ENCODE results near the gene BCL2.

Gene BCL2

DNA sequence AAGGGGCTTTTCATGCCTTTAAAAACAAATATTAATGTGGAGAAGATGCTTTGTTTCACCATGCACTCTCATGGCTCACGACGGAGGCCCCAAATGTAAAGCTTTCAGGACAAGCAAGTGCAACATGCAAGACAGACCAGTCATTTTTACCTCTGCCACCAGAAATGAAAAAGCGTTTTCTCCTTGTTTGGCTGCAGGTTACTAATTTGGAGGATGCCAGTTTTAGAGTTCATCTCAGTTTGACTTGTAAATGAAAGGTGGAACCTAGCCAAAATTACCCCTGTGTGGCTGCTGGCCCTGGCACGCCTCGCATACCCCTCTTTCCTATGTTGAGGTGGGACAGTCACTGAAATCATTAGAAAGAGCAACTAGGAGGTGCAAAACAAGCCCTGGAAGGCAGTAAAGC is 138.6 kb downstream of the BCL2 start:
- DNase-seq (ENCODE audit: low read depth), result no peak

DNA sequence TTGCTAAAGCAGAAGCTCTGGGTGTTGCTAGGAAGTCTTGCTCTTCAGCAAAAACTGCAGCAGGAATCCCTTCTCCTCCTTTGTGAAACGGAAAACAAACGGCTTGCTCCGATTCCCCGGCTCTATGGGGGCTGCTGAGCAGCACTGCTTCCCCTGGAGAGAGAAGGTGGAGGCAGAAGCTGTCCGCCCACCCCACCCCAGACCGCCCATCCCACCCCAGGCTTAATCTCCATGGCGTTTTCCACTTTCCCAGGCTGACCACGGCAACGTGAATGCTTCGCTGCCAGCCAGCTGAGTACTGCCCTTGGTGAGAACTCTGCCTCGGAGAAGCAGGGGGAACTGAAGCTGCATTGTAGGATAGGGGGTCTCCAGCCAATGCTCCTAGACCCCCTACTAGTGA is 139.2 kb downstream of the BCL2 start:
- DNase-seq (ENCODE audit: low read depth), result no peak

DNA sequence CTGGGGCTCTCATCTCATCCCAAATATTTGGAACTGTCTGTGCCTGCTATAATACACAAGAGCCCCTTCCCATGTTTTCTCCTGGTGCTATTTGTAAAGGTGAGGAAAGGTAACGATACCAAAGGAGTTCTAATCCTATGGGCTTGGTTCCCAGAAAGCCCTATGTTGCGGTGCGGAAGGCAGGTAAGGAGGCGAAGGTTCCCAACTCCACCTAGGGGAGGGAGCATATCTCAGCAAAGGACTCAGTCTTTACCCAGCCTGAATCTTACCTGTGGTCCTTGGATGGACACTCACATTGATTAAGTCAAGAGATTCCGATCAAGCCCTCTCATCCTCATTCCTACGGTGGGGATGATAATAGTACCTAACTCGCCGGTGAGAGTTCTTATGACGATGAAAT is 140.1 kb downstream of the BCL2 start:
- DNase-seq (ENCODE audit: low read depth), result no peak

DNA sequence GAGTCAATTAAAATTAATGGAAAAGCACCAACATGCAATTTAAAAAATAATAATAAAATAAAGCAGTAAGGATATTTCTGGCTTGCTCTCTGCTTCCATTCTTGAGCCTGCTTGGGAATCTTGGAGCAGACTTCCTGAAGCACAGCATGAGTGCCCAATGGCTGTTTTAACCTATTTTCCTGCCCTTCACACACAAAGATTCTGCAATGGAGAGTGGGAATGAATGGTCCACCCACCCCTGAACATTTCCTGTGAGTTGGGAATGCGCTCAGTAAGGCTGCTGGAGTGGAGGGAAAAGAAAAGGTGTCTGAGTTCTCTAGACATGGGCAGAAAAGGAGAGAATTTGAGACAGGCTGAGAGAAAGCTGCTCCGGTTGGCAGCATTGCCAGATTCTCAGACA is 140.6 kb downstream of the BCL2 start:
- DNase-seq (ENCODE audit: low read depth), result no peak

DNA sequence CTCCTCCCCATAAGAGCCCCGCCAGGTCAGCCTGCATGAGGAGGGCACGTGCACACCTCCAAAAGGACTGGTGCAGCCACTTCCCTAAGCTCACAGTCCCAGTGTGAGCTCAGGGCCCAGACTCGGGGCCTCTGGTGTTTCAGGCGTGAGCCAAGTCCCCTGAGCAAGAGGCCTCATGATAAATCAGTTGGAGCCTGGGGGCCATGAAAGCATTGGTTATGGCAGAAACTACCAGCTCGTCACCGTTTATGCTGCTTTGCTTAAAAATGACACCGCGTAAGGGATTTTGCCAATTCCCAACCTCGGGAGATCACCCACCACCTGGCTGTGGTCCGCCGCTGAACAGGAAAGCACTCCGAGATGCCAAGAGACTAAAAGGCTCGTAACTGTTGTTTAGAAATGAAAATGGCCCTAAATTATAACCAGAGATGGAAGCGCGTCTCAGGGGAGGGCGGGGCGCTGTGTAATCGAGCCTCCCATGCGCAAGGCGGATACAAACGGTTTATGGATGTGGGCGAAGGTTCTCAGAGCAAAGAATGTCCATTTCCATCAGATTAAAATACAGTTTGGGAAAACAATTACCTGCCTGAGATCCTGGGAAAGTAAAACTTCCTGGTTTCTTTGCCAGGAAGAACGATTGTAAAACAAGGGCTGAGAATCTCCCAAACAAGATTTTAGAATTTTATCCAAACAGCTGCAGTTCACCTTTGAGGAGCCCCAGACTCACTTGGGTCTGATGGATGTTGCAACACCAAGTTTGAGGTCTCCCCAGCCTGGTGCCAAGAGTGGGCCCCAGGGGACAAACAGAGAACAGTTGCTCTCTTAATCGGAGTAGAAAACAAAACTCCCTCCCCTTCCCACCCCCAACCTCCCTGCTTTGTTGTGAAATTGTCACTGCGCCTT is 141.4 kb downstream of the BCL2 start:
- no peak for DNase-seq (ENCODE audit: low read depth)

DNA sequence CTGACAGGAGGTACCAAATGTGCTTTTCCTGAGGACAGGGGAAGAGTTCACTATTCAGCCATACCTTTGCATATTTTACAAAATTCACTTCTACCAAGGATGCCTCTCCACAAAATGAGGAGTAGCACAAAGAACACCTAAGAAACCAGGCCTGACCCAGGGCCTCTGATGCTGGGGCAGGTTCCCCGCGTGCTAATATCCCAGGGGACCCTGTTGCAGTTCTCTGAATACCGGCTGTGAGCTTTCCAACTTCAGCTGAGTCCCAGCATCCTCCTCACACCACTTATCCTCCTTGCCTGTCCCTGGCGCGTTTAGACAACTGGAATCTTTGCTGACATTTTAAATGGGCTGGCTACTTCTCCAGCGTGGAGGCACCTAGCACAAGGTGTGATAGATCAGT is 142.3 kb downstream of the BCL2 start:
- no peak for DNase-seq (ENCODE audit: low read depth)

DNA sequence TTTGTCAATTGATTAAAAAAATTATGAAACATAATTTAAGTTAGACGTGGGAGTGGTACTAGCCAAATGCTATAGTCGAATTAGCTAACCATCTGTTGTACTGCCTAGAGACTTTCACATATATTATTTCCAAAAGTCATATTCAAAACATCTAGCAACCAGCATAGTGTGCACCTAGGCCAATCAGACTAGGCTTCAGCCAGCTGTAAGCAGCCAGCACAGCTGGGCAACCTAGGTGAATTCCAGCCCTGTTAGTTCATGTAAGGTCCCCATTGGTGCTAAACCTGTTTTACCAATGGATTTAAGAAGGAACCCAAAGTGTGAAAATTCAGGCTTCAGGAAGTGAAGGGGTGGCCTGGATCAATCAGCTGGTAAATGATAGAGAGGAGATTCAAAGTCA is 144.3 kb downstream of the BCL2 start:
- no peak for DNase-seq (ENCODE audit: low read depth)

DNA sequence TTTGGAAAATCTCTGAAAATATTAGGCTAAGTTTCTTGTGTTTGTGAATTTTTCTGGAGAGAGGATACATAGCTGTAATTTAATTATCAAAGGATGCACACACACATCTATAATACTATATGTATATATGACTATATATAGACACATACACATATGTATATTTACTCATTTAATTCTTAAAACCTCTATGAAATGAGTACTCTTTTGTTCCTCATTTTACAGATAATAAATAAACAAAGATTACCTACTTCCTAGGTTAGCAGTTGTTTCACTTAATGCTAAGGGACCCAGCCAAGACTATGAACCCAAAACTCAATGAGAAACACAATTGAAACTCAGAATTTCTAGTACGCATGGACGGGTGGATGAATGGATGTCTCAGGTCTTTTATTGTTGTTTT is 145.6 kb downstream of the BCL2 start:
- no peak for DNase-seq (ENCODE audit: low read depth)

DNA sequence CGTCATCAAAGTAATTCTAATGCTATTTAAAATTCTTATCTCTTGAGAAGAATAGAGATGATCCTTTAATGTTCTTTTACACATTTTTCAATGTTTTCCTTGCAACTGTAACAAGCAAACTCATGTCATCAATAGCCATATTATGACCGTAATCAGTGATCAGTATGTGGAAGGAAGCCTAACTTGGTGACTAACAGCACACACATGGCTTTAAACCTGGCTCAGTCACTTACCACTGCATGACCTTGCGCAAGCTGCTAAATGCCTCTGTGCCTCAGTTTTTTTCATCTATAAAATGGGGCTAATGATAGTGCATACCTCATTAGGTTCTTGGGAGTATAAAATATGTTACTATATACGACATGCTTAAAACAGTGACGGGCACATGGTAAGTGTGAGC is 149.7 kb downstream of the BCL2 start:
- no peak for DNase-seq (ENCODE audit: low read depth)

DNA sequence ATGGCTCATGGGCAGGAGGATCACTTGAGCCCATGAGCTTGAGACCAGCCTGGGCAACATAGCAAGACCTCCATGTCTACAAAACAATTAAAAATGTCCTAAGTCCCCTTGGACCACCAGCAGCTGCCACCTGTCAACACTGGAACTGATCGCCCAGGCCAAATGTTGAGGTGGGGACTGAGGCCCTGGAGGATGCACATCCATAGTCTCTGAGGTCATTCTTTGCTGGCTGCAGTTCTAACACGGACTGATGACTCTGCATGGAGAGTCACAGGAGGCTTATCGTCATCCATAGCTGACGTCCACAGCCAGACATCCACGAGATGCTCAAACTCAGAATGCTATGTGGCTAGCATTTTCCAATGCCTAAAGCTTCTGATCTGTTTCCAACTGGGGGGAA is 151.3 kb downstream of the BCL2 start:
- no peak for DNase-seq (ENCODE audit: low read depth)

DNA sequence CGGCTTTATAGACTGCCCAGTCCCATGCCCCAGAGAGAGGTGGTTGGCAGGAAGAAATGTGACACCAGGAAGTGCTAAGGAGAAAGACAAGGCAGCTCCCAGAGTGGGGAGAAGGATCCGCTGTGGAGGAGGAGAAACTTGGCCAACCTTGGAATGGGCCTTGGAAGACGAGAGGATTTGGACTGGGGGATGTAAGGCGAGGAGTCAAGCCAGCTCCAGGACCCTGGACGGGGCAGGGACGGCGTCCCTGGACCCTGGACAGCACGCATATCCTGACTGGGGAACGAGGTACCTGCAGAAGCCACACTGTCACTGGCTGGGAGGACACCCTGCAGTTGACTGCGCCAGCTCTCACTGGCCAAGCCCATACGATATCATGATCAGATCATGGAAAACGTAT is 153.4 kb downstream of the BCL2 start:
- no peak for DNase-seq (ENCODE audit: low read depth)

DNA sequence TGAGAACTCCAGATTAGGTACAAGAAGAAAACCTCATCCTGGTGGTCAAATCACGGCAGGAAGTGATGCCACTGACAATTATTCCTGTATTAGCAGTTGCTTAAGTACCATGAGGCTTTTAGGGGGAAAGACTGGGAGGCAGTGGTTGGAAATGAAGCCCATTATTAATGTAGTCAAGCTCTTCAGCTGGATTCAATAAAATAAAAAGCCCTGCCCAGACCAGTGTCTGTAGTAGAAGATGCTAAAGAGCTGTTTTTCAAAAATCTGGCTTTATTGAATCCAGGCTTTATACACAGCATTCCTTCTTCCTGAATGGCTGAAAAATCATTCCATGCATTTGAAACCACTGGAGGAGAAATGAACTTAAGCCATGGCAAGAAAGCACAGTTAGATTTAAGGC is 155.2 kb downstream of the BCL2 start:
- DNase-seq (ENCODE audit: low read depth), result no peak

DNA sequence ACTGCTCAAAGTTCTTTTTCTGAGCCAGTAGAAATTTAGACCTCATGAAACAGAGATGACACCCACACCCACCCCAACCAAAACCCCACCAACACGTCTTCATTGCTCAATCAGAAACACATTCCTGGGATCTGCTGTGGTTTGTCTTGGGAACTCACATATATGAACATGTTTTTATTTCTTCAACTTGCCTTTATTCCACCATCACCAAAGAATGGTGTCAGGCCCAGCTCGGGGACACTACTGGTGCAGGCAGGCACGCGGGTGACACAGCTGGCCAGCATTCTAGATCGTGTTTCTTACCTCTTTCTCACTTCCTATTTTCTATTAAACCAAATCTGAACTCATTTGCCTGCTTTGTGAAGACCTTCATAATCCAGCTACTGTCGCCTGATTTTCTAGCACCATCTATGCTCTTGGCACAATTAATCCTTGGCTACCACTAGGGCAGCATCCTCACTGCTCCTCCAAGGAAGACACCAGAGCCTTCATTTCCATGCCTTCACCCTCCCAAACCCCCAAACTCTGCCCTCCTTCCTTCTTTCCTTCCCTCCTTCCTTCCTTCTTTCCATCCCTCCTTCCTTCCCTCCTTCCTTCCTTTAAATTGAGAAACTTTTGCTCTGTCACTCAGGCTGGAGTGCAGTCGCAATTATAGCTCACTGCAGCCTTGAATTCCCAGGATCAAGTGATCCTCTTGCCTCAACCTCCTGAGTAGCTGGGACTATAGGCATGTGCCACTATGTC is 157.1 kb downstream of the BCL2 start:
- no peak for DNase-seq (ENCODE audit: low read depth)

DNA sequence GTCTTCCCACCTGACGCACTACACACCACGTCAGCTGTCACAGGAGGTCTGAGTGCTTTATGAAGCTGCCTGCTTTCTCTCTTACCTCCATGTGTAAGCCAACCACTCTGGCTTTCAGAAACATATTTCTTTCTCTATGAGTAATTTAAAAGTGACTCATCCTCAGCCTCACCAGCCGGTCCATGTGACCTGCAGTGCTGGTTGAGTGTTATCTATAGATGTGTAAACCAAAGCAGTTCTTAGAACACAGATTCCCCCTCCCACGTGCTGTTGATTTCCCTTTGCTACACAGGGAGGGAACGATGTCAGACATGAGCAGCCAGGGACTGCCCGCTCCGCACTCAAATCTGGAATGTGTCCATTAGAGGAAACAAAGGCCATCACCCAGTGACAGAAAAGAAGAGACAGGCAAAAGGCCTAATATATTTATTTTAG is 157.8 kb downstream of the BCL2 start:
- DNase-seq (ENCODE audit: low read depth), result peak; percentile 83

DNA sequence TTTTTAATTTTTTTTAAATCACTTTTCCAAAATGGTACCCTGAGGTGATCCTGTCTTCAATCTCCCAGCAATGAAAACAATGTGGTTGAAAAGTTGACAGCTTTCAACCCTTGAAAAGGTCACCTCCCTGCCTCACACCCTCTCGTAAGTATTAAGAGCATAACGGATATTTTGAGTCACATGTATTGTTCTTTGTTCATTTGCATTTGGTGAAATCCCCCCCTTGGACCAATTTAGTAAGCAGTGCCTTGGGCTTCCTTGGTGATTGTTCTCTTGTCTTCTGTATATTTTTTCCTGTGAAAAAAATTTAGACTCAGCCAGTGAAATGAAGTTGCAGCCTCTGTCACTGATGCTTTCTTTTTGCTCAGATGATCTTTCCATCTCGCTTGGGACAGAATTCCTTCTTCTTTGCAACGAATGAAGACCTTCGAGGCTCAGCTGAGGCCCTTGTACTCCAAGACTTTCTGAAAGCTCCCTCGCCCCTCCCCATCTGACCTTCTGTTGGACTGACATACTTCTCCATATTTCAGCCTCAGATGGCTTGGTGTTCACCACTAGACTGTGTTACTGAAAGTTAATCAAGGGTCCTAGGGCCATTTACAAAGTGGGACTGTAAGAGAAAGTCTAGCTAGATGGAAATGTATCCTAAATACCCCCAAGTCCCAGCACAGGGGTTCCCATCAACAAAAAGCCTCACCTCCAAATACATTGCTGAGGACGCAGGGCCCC is 158.4 kb downstream of the BCL2 start:
- peak; percentile 36 for DNase-seq (ENCODE audit: low read depth)

DNA sequence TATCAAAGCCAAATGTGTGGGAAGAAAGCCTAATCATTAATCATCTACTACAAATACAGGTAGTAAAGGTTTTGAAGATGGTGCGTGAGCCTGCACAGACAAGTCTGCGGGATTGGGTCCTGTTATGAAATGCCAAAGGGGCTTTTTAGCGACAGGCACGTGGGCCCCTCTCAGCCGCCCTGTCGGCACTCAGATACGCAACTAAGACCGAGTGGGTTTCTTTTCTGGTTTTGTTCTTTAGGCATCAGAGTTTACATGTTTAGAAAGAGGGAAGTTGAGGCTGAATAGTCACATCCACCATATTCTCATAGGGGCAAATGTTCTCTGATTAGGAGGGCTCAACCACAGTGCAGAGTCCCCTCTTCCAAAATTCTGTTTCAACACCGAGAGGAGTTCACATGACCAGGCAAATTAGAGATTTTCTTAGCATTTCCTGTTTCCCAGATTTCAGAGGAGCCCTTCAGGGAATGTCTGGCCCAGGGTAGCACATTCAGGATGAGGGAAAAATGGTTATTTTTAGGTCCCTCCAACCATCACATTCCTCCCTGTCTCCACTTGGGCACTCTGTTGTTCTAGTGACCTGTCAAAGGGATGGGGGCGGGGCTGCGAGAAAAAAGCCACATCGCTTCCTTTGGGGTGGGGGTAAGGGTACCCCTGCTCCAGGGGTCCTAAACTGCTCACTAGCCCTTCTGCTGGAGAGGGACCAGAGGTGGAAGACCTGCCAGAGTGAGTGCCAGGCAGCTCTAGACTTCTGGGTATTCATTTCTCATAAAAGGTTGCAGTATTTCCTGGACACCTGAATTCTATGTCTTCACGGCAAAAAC is 159.2 kb downstream of the BCL2 start:
- DNase-seq (ENCODE audit: low read depth), result peak; percentile 47

DNA sequence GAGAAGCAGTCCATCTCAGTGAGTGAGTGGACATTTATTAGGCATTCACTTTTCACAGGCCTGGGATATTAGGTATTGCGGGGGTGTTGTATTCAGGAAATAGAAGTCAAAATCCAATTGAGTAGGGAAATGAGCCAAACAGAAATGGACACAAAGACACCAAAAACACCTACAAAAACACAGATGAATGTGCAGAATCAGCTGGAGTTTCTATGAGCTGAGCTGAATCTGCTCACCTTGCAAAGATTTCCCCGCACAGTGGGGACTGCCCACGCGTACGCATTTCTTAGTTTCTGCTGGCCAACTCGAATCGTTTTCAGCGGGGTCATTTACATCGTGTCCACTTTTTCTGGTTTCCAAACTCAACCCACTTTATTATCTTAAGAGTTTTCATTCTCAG is 160.0 kb downstream of the BCL2 start:
- DNase-seq (ENCODE audit: low read depth), result no peak

DNA sequence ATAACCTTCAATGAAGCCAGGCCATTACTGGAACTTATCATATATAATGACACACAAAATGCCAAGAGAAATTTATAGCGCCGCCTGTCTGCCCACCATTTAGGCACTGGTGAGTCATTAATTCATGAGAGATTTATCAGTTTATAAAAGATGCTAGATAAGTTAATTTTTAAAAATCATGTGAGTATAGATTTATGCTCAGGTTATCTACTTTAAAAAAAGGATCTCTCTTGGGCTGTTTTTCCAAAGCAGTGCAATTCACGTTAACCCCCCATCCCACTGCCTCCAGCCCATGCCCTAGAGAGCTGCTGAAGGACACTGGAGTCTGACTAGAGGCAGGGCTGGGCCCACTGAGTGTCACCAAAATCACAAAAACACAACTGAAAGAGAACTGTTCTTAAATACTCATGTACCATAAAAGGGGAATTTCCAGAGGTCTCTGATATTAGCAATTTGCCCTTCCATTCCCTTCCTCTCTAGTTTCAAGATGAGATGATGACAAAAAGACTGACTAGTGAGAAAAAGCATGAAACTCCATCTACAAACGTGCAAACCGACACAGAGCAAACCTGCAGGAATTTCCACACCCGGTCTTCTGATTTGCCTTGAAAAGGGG is 160.8 kb downstream of the BCL2 start:
- no peak for DNase-seq (ENCODE audit: low read depth)

DNA sequence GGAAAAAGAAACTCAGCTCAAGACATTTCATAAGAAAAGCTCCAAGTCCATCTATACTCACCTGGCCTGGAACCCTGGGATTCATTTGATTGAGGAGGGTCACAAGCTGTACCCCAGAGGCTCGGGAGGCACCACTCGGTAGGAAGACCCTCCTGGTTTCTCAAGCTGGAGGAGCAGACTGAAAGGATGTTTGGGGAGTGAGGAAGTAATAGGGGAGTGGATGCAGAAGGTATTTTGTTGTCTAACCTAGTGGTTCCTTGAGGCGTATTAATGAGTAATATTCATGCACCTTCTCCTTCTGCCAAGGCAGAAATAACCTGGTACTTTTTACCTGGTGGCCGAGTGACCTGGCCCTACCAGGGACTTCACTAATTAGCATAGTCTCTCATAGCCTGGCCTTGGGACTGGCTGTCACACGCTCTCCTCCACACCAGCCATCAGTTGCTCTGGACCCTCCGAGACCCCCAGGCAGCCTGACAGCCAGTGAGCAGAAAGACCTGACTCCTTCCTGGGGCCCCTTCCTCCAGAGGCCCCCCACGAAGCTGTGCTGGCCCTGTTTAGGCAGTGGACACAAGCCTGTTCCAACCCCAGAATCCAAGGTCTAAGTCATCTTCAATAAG is 161.4 kb downstream of the BCL2 start:
- no peak for DNase-seq (ENCODE audit: low read depth)

DNA sequence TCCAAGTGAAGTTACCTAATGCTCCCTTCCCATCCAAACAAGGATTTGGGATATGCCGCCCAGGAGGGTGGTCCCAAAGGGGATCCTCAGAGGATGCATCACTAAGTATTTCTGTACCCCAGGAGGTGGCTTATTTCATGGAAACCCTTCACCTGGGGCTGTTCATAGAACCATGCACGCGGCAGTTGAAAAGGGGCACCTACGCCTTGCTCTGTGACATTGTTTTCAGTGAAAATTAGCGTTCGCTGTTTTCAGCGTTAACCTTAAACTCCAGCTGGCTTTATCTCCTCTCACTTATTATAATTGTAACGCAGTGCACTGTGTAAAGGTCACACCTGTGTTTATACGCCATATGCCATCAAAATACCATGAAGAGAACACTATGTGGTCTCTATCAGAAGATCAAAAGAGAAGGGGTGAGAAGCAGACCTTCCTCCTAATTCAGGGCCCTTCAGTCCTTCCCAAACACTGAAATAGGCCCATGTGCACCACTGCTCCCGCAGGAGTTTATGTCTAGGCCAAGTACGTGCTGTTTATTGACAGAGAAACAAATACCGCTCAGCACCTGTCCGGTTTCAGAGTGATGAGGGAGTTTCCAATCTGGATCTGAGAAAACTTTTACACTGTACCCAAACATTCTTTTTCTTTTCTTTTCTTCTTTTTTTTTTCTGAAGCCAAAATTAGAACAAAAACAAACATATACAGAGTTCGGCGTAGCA is 162.1 kb downstream of the BCL2 start:
- DNase-seq (ENCODE audit: low read depth), result no peak
